ENCODE data around the gene BRF1.
A peak's percentile ranks its signal among the peaks of the same experiment; 100 is the strongest.
"Not testable (repeated sequence)": the region's sequence is repeated elsewhere in the genome, so short reads cannot be mapped to it uniquely, and the experiment has no call there.

BRF1 gene

GRCh38 chr14:105305345-105305744 lies 4.5 kb upstream of the BRF1 start:
- H4K8ac ChIP-seq (ENCODE audit: low read depth, low read length): no peak overlapping the region
- H3K9me3 ChIP-seq (replicated peaks in 1 of 2; ENCODE audit: control insufficient read depth in 2 of 2, insufficient read depth in 1 of 2, low read depth in 1 of 2, low read length in 2 of 2): peaks cover 0 to under 1% of the 10 kb centered on the region in 2 donors
- H3K27ac ChIP-seq (replicated peaks; ENCODE audit: low read length): no peak overlapping the region
- no peak overlapping the region for H2BK12ac ChIP-seq (ENCODE audit: low read length)
- peaks cover 1% of the 10 kb centered on the region for H3K79me1 ChIP-seq (ENCODE audit: low read depth, low read length)
- H2AK5ac ChIP-seq (ENCODE audit: low read depth, low read length): peak overlapping the region; percentile 68
- H4K91ac ChIP-seq (ENCODE audit: low read depth, low read length, poor library complexity): no peak overlapping the region
- peak overlapping the region; percentile 4 for H3K9ac ChIP-seq (ENCODE audit: low read depth, low read length, poor library complexity)
- WGBS, 2 donors (ENCODE audit: extremely low coverage in 2 of 2, insufficient read length in 2 of 2, insufficient replicate concordance in 1 of 2): no CpG with 5 or more reads among the region's 9 CpGs
- no peaks in the 10 kb centered on the region for H3K27me3 ChIP-seq (ENCODE audit: control insufficient read depth in 3 of 3, insufficient read depth in 3 of 3, low read depth in 1 of 3, low read length in 3 of 3)
- no peak overlapping the region for H2BK15ac ChIP-seq (ENCODE audit: low read length)
- peak overlapping the region; percentile 69 for H2BK5ac ChIP-seq (ENCODE audit: low read length)
- no peak overlapping the region for H3K4me2 ChIP-seq (ENCODE audit: insufficient read depth, low read length, poor library complexity, severe bottlenecking)
- H3K4ac ChIP-seq (ENCODE audit: low read length): no peak overlapping the region
- no peak overlapping the region for H3K23ac ChIP-seq (ENCODE audit: low read depth, low read length, poor library complexity)
- H2AFZ ChIP-seq (ENCODE audit: low read length): no peak overlapping the region
- H3K18ac ChIP-seq (ENCODE audit: low read length): no peak overlapping the region
- DNase-seq (ENCODE audit: low spot score): no peak
- H3K4me3 ChIP-seq (ENCODE audit: low read length in 2 of 2): no peak overlapping the region
- no peaks in the 10 kb centered on the region for H3K36me3 ChIP-seq (replicated peaks in 1 of 2; ENCODE audit: control insufficient read depth in 2 of 2, insufficient read depth in 2 of 2, low read length in 2 of 2)
- H3K14ac ChIP-seq (ENCODE audit: low read length): peak overlapping the region; percentile 94
- H3K4me1 ChIP-seq (ENCODE audit: control insufficient read depth in 2 of 2, insufficient read depth in 1 of 2, low read depth in 1 of 2, low read length in 2 of 2): peaks cover 0 to 2% of the 10 kb centered on the region in 2 donors
- no peak overlapping the region for H2BK120ac ChIP-seq (ENCODE audit: low read depth, low read length)

- Histone ChIP-seq H4K8ac (ENCODE audit: low read depth, low read length) (no peak overlapping the region), H3K9me3 (replicated peaks in 1 of 2; ENCODE audit: control insufficient read depth in 2 of 2, insufficient read depth in 1 of 2, low read depth in 1 of 2, low read length in 2 of 2) (peaks cover 0 to 2% of the 10 kb centered on the region in 2 donors), H2BK12ac (ENCODE audit: low read length) (no peak overlapping the region), H3K27ac (replicated peaks; ENCODE audit: low read length) (no peak overlapping the region), H3K36me3 (replicated peaks in 1 of 2; ENCODE audit: control insufficient read depth in 2 of 2, insufficient read depth in 2 of 2, low read length in 2 of 2) (no peaks in the 10 kb centered on the region), H2AFZ (ENCODE audit: low read length) (no peak overlapping the region), H3K4ac (ENCODE audit: low read length) (no peak overlapping the region), H3K4me3 (ENCODE audit: low read length in 2 of 2) (no peak overlapping the region), H2BK15ac (ENCODE audit: low read length) (no peak overlapping the region), H2BK120ac (ENCODE audit: low read depth, low read length) (no peak overlapping the region), H3K9ac (ENCODE audit: low read depth, low read length, poor library complexity) (no peak overlapping the region), H3K23ac (ENCODE audit: low read depth, low read length, poor library complexity) (no peak overlapping the region), H3K4me2 (ENCODE audit: insufficient read depth, low read length, poor library complexity, severe bottlenecking) (no peak overlapping the region), H3K79me1 (ENCODE audit: low read depth, low read length) (peaks cover 6% of the 10 kb centered on the region), H2AK5ac (ENCODE audit: low read depth, low read length) (no peak overlapping the region), H4K91ac (ENCODE audit: low read depth, low read length, poor library complexity) (no peak overlapping the region), H3K27me3 (ENCODE audit: control insufficient read depth in 3 of 3, insufficient read depth in 3 of 3, low read depth in 1 of 3, low read length in 3 of 3) (peaks cover 0 to 5% (median 0%) of the 10 kb centered on the region in 3 experiments), H3K18ac (ENCODE audit: low read length) (no peak overlapping the region), H2BK5ac (ENCODE audit: low read length) (no peak overlapping the region), H3K14ac (ENCODE audit: low read length) (no peak overlapping the region), H3K4me1 (ENCODE audit: control insufficient read depth in 2 of 2, insufficient read depth in 1 of 2, low read depth in 1 of 2, low read length in 2 of 2) (peaks cover 0 to 4% of the 10 kb centered on the region in 2 donors)
- no peak for DNase-seq (ENCODE audit: low spot score)
- WGBS, 2 donors (ENCODE audit: extremely low coverage in 2 of 2, insufficient read length in 2 of 2, insufficient replicate concordance in 1 of 2): no CpG with 5 or more reads among the region's 9 CpGs
These were observed 3.8 kb upstream of the BRF1 start for GRCh38 chr14:105304565-105304964.

- Histone ChIP-seq H3K27ac (replicated peaks; ENCODE audit: low read length) (no peak overlapping the region), H2BK120ac (ENCODE audit: low read depth, low read length) (no peak overlapping the region), H2BK5ac (ENCODE audit: low read length) (no peak overlapping the region), H4K8ac (ENCODE audit: low read depth, low read length) (no peak overlapping the region), H3K4me2 (ENCODE audit: insufficient read depth, low read length, poor library complexity, severe bottlenecking) (no peak overlapping the region), H3K36me3 (replicated peaks in 1 of 2; ENCODE audit: control insufficient read depth in 2 of 2, insufficient read depth in 2 of 2, low read length in 2 of 2) (no peaks in the 10 kb centered on the region), H3K27me3 (ENCODE audit: control insufficient read depth in 3 of 3, insufficient read depth in 3 of 3, low read depth in 1 of 3, low read length in 3 of 3) (peaks cover 0 to 5% (median 0%) of the 10 kb centered on the region in 3 experiments), H3K9me3 (replicated peaks in 1 of 2; ENCODE audit: control insufficient read depth in 2 of 2, insufficient read depth in 1 of 2, low read depth in 1 of 2, low read length in 2 of 2) (peaks cover 0 to 2% of the 10 kb centered on the region in 2 donors), H3K79me1 (ENCODE audit: low read depth, low read length) (peaks cover 6% of the 10 kb centered on the region), H2AK5ac (ENCODE audit: low read depth, low read length) (peak overlapping the region; percentile 52), H3K14ac (ENCODE audit: low read length) (no peak overlapping the region), H3K4me1 (ENCODE audit: control insufficient read depth in 2 of 2, insufficient read depth in 1 of 2, low read depth in 1 of 2, low read length in 2 of 2) (peaks cover 0 to 4% of the 10 kb centered on the region in 2 donors), H2BK12ac (ENCODE audit: low read length) (no peak overlapping the region), H3K18ac (ENCODE audit: low read length) (peak overlapping the region; percentile 78), H2AFZ (ENCODE audit: low read length) (no peak overlapping the region), H2BK15ac (ENCODE audit: low read length) (peak overlapping the region; percentile 67), H3K4ac (ENCODE audit: low read length) (peak overlapping the region; percentile 66), H3K23ac (ENCODE audit: low read depth, low read length, poor library complexity) (peak overlapping the region; percentile 96), H3K9ac (ENCODE audit: low read depth, low read length, poor library complexity) (peak overlapping the region; percentile 85), H4K91ac (ENCODE audit: low read depth, low read length, poor library complexity) (no peak overlapping the region), H3K4me3 (ENCODE audit: low read length in 2 of 2) (no peak overlapping the region)
- DNase-seq (ENCODE audit: low spot score): no peak
- no CpG with 5 or more reads among the region's 6 CpGs for WGBS, 2 donors (ENCODE audit: extremely low coverage in 2 of 2, insufficient read length in 2 of 2, insufficient replicate concordance in 1 of 2)
These were observed 3.1 kb upstream of the BRF1 start for GRCh38 chr14:105303949-105304348.

- H2BK12ac ChIP-seq (ENCODE audit: low read length); H2BK15ac ChIP-seq (ENCODE audit: low read length); H3K4ac ChIP-seq (ENCODE audit: low read length); H4K91ac ChIP-seq (ENCODE audit: low read depth, low read length, poor library complexity); H4K8ac ChIP-seq (ENCODE audit: low read depth, low read length); H3K9me3 ChIP-seq (replicated peaks in 1 of 2; ENCODE audit: control insufficient read depth in 2 of 2, insufficient read depth in 1 of 2, low read depth in 1 of 2, low read length in 2 of 2); H2AK5ac ChIP-seq (ENCODE audit: low read depth, low read length); DNase-seq (ENCODE audit: low spot score); H3K14ac ChIP-seq (ENCODE audit: low read length); H3K79me1 ChIP-seq (ENCODE audit: low read depth, low read length); H3K18ac ChIP-seq (ENCODE audit: low read length); H3K27ac ChIP-seq (replicated peaks; ENCODE audit: low read length); H3K36me3 ChIP-seq (replicated peaks in 1 of 2; ENCODE audit: control insufficient read depth in 2 of 2, insufficient read depth in 2 of 2, low read length in 2 of 2); H3K4me1 ChIP-seq (ENCODE audit: control insufficient read depth in 2 of 2, insufficient read depth in 1 of 2, low read depth in 1 of 2, low read length in 2 of 2); H2BK120ac ChIP-seq (ENCODE audit: low read depth, low read length); H3K9ac ChIP-seq (ENCODE audit: low read depth, low read length, poor library complexity); H3K27me3 ChIP-seq (ENCODE audit: control insufficient read depth in 3 of 3, insufficient read depth in 3 of 3, low read depth in 1 of 3, low read length in 3 of 3); H3K23ac ChIP-seq (ENCODE audit: low read depth, low read length, poor library complexity); H2BK5ac ChIP-seq (ENCODE audit: low read length): not testable (repeated sequence)
- Histone ChIP-seq H3K4me2 (ENCODE audit: insufficient read depth, low read length, poor library complexity, severe bottlenecking) (peak overlapping the region; percentile 89), H2AFZ (ENCODE audit: low read length) (peak overlapping the region; percentile 99), H3K4me3 (ENCODE audit: low read length in 2 of 2) (peak overlapping the region in 1 of 2 donors; percentile 80)
- WGBS, 2 donors (ENCODE audit: extremely low coverage in 2 of 2, insufficient read length in 2 of 2, insufficient replicate concordance in 1 of 2): no CpG with 5 or more reads among the region's 11 CpGs
These were observed 1.1 kb upstream of the BRF1 start for GRCh38 chr14:105301915-105302249.

Measured in neuronal stem cell (in vitro differentiated cells).